Measurements from ENCODE around the gene RNF17. TPM values are rescaled to one million over a fixed set of nuclear protein-coding genes. Genes with fewer than 3 reads are reported as not detected.
A peak's percentile ranks its signal among the peaks of the same experiment; 100 is the strongest.
"Not testable (repeated sequence)": the region's sequence is repeated elsewhere in the genome, so short reads cannot be mapped to it uniquely, and the experiment has no call there.

Gene RNF17, protein sequence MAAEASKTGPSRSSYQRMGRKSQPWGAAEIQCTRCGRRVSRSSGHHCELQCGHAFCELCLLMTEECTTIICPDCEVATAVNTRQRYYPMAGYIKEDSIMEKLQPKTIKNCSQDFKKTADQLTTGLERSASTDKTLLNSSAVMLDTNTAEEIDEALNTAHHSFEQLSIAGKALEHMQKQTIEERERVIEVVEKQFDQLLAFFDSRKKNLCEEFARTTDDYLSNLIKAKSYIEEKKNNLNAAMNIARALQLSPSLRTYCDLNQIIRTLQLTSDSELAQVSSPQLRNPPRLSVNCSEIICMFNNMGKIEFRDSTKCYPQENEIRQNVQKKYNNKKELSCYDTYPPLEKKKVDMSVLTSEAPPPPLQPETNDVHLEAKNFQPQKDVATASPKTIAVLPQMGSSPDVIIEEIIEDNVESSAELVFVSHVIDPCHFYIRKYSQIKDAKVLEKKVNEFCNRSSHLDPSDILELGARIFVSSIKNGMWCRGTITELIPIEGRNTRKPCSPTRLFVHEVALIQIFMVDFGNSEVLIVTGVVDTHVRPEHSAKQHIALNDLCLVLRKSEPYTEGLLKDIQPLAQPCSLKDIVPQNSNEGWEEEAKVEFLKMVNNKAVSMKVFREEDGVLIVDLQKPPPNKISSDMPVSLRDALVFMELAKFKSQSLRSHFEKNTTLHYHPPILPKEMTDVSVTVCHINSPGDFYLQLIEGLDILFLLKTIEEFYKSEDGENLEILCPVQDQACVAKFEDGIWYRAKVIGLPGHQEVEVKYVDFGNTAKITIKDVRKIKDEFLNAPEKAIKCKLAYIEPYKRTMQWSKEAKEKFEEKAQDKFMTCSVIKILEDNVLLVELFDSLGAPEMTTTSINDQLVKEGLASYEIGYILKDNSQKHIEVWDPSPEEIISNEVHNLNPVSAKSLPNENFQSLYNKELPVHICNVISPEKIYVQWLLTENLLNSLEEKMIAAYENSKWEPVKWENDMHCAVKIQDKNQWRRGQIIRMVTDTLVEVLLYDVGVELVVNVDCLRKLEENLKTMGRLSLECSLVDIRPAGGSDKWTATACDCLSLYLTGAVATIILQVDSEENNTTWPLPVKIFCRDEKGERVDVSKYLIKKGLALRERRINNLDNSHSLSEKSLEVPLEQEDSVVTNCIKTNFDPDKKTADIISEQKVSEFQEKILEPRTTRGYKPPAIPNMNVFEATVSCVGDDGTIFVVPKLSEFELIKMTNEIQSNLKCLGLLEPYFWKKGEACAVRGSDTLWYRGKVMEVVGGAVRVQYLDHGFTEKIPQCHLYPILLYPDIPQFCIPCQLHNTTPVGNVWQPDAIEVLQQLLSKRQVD (N-terminal part only)
- total RNA-seq: not detected

- no peak for DNase-seq (ENCODE audit: low spot score)
Observed at GRCh38 chr13:24763596-24764275, at the start of gene RNF17. Gene RNF17 (plus strand): TSS chr13:24764169. CDS start chr13:24764204, 35 bp downstream.

DNA sequence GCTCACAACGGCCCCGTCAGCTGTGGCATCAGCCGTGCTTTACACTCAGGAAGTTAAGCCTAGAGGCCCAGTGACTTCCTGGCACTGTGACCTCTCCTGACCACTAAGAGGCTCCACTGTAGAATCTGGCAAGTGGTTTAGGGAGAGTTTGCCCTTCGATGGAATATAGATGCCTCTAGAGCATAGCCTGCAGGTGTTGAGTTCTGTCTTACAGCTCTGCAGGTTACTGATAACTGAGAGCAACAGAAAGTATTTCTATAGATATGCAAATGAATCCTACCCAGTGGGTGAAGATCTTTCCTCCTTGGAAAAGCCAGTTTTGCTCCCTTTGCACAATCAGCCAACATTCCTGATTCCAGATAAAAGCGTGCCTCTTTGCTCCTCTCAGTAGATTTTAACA is 48.0 kb upstream of the RNF17 start:
- DNase-seq (ENCODE audit: low spot score): no peak

- DNase-seq (ENCODE audit: low spot score): no peak
Observed at GRCh38 chr13:24716446-24716845, 47.5 kb upstream of the RNF17 start.

DNA sequence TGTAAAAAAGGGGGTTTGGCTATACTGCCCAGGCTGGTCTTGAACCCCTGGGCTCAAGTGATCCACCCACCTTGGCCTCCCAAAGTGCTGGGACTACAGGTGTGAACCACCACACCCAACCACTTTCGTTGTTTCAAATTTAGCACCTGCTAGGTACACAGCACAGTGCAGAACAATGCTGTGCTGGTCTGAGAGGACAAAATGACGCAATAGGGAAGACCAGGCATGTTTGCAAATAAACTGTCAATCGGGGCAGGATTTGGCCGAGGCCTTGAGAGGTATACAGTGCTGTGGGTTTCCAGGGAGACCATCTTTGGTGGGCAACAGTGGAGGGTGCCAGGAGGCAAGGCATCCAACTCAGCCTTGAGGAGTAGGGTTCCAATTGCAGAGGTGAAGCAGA is 46.8 kb upstream of the RNF17 start:
- no peak for DNase-seq (ENCODE audit: low spot score)

DNA sequence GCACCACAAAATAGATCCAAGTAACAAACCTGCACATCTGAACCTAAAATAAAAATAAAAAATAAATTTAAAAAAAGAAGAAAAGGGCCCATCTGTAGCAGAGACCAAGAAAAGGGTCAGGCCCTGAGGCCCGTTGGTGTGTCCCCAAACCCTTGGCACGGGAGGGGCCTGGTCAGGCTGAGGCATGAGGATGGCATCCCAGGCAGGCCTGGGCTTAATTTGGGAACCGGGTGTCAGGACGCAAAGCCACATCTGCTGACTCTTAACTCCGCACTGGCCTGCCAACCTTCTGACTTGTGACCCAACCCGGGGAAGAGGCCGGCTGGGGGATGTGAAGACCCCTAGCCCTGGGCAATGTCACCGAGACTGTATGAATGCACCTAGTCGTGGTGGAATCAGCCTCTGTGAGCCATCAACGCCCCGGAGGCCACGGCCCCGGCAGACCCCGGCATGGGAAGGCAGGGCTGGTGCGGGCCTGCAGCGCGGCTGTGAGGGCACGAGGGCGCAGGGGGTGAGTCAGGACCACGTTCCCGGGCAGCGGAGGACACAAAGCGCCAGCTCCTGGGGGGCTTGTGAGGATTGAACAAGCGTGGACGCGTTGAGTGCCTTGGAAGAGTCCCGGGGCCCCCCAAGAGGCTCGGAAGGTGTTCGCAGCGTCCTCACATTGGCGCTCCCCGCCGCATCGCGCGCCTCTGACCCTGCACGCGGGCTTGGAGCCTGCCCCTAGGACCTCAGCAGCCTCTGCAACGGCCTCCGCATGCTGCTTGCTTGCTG is 45.6 kb upstream of the RNF17 start:
- no peak for DNase-seq (ENCODE audit: low spot score)

DNA sequence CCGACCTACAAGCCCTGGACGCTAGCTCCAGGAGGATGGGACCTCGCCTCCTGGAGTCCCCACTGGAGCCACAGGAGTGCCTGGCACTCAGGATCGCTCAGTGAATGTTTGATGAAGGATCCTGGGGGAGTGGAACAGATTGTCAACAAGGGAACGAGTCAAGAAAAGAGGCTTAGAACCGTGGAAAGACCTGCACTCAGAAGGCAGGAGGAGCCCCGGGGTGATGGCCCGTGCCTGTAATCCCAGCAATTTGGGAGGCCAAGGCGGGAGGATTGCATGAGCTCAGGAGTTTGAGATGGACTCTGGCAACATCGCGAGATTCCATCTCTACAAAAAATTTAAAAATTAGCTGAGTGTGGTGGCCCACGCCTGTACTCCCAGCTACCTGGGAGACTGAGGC is 44.8 kb upstream of the RNF17 start:
- DNase-seq (ENCODE audit: low spot score): no peak

DNA sequence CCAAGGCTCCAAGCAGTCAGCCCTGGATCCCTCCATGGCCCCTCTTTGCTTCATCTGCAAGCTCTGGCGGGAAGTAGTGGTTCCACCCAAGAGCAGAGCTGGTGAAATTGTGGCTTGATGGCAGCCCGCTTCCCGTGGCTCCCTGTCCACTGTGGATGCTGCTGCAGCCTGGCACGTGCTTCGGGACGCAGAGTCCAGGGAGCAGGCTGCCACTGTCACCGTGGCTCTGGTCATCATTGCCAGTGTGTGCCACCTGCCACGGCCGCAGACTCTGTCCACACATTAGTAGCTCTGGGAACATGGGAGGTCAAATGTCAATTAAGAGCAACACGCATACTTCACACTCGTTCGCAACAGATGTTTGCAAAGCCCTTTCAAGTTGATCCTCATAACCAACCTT is 40.8 kb upstream of the RNF17 start:
- DNase-seq (ENCODE audit: low spot score): no peak

DNA sequence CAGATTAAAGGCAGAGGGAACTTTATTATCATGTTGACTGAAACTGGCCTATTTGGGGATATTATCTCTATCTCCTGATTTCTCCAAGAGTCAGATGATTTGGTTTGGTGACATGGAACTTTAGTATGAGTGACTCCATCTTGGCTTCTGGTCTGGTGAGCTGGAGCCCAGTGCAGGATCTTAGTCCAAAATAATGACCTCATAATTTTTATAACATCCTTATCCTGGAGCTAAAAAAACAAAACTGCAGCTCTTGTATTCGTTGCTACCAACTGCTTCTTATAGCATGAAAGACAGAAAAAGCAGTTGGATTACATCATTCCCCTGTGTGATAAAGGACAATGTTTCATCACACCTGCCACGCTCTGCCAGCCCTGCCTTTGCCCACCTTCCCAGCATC is 39.3 kb upstream of the RNF17 start:
- DNase-seq (ENCODE audit: low spot score): no peak

- DNase-seq (ENCODE audit: low spot score): no peak
Observed at GRCh38 chr13:24725379-24725778, 38.6 kb upstream of the RNF17 start.

- peak; percentile 63 for DNase-seq (ENCODE audit: low spot score)
Observed at GRCh38 chr13:24727731-24728601, 36.0 kb upstream of the RNF17 start.

- DNase-seq (ENCODE audit: low spot score): not testable (repeated sequence)
Observed at GRCh38 chr13:24730873-24731567, 32.9 kb upstream of the RNF17 start.

DNA sequence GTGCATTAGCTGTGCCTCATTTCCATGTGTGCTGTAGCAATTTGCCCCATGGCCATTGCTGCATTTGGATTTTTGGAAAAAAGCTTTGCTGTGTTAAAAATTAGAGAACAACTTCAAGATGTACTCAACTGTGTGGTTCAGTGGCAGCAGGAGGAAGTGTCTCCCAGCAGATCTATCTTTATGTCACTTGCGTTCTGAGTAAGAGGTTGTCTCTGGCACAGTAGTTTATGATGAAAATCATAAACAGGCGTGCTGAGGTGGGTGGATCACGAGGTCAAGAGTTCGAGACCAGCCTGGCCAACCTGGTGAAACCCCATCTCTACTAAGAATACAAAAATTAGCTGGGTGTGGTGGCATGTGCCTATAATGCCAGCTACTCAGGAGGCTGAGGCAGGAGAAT is 29.0 kb upstream of the RNF17 start:
- no peak for DNase-seq (ENCODE audit: low spot score)

- no peak for DNase-seq (ENCODE audit: low spot score)
Observed at GRCh38 chr13:24737042-24737441, 26.9 kb upstream of the RNF17 start.

GRCh38 chr13:24738366-24738847 is 25.6 kb upstream of the RNF17 start:
- DNase-seq (ENCODE audit: low spot score): no peak

DNA sequence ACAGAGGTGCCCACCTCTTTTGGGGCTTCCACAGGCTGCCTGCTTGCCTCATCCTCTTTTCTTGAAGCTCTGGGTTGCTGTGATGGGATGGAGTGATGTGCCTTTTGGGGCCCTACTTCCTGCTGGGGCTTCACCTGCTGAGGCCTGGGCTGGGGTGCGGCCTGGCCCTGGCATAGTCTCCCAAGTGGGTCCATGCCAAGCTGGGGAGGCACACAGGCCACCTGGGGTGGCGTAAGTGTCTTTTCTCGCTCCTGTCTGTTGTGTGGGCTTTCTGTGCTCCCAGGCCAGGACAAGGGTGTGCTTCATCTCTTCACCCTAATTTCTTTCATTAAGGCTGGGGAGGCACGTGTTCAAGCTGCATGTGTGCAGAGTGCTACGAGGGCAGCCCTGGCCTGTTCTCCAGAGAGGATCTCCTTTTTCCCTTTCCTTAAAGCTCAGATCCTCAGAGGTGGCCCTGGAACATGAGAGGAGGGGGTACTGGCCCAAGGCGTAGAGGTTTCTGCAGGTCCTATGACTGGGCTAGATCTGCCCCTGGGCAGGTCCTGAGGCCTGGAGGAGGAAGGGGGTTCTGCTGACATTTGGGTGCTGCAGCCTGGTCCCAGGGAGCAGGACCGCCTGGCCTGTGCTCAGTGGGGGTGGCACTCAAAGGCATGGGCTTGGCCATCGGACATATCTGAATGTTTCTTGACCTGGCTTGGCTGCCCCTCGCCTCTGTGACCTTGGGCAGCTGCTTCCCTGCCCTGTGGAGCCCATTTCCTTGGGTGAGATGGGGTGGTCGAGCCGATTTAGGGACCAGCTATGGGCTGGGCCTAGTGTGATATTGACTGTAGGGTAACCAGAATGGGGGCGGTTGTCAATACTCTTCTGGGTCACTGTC is 23.7 kb upstream of the RNF17 start:
- no peak for DNase-seq (ENCODE audit: low spot score)

- DNase-seq (ENCODE audit: low spot score): no peak
Observed at GRCh38 chr13:24741016-24741662, 22.8 kb upstream of the RNF17 start.

DNA sequence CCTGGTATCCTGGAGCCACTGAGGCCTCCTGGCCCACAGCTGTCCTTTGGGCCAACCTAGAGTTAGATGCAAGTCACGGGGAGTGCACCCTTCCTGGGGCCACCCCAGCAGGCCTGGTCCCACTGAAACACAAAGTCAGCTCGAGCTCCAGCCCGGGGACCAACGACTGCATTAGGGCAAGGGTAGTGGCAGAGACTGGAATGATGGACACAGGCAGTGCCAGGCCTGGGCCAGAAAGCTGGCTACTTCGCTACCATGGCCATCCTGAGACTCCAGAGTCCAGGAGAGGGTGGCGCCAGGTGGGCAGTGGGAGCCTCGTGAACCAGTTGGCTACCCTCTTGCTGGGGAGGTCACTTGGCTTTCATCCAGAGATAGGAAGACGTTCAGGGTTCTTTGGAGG is 22.2 kb upstream of the RNF17 start:
- no peak for DNase-seq (ENCODE audit: low spot score)

All from ureter (tissue), 1 donor.